GM21528 (cell line): Measurements from ENCODE around the gene CAMK2A.

Experiments
- ATAC-seq: cut with Tn5 transposase; IDR thresholded peaks from one replicate; pipeline ENCODE4 v1.9.1; 2021; ENCODE audit warnings: mild to moderate bottlenecking, moderate library complexity; ENCODE audit not compliant: unreplicated experiment, low FRiP score

The CAMK2A gene

DNA sequence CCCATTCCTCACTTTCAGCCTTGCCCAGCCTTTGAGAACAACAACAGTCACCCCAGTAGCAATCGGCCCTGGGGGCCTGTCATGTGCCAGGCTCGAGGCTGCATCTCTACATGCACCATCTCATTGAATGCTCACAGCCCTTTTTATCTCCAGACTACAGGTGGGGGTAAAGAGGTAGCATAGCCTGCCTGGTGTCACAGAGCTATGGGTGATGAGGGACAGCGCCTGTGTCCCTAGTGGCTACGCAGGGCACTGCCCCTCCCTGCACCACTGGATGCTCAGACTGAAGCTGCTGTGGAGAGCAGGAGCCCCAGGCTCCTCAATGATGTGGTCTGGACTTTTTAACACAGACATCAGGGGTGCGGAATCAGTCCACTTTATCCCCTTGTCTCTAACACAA is 2.8 kb downstream of the CAMK2A start:
- ATAC-seq = no peak

DNA sequence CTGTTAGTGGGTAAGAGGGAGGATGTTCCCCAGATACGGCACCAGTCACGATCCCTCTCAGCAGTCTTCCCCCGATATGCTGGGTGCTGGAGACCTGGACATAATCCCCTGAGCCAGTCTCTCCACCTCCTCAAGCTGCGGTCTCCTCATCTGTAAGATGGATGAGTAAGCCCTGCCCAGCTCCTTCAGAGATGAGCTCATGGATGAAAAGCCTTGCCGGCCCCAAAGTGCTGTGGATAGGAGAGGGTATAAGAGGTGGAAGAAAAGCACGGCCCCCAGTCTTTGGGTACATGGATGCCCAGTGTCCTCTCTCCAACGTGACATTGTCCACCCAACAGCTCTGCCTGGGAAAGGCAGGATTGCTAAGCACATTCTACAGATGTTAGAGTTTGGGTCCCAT is 4.5 kb downstream of the CAMK2A start:
- no peak for ATAC-seq

GRCh38 chr5:150284311-150284710 is 5.3 kb downstream of the CAMK2A start:
- no peak for ATAC-seq

DNA sequence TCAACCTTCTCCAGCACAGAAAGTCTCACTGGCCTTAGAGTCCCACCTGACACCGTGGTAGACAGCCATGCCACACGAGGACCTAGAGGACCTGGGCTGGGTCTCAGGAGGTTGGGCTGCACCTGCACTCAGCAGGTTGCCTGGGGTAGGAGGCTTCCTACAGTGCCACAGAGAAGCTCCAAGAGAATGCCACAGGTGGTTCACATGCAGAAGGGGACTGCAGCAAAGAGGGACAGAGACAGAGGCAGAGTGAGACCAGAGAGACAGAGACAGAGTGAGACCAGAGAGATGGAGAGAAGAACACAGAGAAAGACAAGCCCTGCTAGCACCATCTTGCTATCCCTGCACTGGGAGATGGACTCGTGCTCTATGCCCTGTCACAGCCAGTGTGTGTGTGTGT is 5.7 kb downstream of the CAMK2A start:
- no peak for ATAC-seq

GRCh38 chr5:150281987-150282386 is 7.6 kb downstream of the CAMK2A start:
- ATAC-seq = no peak

DNA sequence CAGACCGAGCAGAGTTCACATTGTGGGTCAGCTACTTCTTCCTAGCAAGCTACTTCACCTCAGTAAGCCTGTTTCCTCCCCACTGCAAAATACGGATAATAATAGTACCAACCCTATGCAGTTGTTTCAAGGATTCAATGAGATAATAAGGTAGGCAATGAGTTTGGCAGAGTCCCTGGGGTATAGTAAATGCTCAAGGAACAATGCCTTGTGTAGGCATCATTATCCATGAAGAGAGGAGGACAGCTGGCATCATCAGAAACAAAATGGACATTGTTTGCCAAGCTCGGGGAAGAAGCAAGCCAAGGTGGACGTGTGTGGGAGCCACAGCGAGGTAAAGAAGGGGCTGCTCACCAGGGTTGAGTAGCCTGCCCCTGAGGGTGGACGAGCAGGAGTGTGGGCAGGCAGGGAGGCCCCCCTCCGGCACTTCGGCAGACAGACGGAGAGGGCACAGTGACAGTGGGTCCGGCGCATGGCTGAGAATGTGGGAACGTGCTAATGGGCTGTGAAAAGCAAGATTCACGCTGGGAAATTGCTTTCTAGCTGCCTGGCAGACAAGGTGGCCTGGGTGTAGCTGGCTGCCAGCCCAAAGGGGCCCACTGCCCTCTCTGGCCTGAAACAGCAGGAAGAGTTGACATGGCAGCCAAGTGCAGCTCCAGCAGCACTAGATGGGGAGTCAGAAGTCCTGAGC is 10.1 kb downstream of the CAMK2A start:
- no peak for ATAC-seq

GRCh38 chr5:150278916-150279315 is 10.7 kb downstream of the CAMK2A start:
- ATAC-seq = no peak

GRCh38 chr5:150278046-150278730 is 11.4 kb downstream of the CAMK2A start:
- no peak for ATAC-seq

GRCh38 chr5:150277043-150277442 is 12.5 kb downstream of the CAMK2A start:
- no peak for ATAC-seq

DNA sequence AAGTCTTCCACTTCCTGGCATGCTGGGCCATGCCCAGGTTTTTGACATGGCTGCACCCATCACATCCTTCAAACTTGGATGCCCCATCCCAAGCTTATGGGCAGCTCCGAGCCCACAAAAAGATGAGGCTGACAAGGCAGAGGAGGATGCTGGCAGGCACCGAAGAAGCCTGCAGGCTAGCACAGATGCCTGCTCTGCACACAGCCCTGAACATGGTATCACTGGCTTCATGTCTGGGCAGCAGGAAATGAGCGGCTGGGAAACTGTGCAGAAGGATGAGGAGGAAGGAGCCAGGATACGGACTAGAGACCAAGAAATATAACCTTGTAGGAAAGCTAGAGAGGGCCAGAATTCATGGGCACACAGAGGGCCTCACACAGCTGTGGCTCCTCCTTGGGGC is 14.8 kb downstream of the CAMK2A start:
- ATAC-seq = no peak

DNA sequence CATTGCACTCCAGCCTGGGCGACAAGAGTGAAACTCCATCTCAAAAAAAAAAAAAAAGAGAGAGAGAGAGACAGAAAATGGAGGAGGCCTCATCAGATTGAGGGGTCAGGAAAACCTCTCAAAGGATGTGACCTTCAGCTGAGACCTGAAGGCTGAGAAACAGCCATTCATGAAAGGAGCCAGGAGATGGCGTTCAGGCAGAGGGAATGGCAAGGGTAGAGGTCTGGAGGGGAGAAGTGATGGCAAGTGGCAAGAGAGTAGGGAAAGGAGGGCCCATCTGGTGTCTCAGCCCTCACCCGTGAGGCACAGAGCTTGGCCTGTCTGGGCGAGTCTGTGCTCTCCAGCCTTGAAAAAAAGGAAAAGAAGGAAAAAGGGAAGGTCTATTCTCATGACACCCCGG is 17.0 kb downstream of the CAMK2A start:
- ATAC-seq = no peak

DNA sequence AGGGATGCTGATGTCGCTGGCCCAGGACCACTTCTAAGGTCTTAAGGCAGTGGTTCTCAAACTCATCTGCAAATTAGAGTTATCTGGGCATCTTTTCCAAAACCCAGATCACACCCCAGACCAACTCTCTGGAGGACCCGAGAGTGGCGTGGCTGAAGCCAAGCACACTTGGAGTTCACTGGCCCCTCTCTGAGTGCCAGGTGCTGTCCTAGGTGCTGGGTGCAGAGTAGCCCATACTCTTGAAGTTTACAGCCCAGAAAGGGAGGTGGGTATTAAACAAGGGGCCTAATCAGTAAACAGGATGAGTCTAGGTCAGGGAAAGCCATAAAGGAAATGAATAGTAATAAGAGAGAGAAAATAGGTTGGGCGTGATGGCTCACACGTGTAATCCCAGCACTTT is 17.6 kb downstream of the CAMK2A start:
- ATAC-seq = no peak

GRCh38 chr5:150271296-150271692 is 18.3 kb downstream of the CAMK2A start:
- no peak for ATAC-seq

DNA sequence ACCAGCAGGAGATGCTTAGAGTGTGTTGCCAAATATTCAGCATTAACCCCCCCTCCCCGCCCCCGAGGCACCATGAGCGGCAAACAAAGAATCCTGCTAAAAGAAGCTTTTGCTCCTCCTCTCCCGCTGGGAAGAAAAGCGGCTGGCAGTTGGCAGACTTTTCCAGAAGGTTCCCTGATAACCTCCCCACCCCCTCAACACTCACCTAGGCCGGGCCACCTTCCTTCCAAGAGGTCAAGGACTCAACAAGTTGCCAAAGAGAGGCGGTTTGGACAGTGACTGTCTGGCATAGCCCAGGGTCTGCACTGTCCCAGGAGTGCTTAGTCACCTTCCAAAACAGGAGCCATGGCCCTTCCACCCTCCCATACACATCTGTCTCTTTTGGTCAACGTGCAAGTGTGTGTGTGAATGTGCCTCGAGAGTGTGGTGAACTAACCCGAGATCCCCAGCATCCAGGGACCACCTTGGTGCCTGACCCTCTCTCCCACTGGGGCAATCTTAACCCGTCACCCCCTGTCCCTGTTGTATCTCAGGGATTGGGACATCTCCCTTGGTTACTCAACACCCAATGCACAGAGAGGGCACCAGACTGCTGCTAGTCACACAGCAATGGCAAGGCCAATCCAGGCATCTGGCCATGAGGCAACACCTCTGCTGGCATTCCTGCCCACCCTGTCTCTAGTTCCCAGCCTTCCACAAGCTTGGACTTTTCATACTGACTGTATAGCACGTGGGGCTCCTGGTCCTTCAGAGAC is 18.9 kb downstream of the CAMK2A start:
- no peak for ATAC-seq

GRCh38 chr5:150266871-150267291 is 22.7 kb downstream of the CAMK2A start:
- no peak for ATAC-seq

GRCh38 chr5:150265870-150266383 is 23.6 kb downstream of the CAMK2A start:
- no peak for ATAC-seq

GRCh38 chr5:150264667-150265603 is 24.6 kb downstream of the CAMK2A start:
- no peak for ATAC-seq

DNA sequence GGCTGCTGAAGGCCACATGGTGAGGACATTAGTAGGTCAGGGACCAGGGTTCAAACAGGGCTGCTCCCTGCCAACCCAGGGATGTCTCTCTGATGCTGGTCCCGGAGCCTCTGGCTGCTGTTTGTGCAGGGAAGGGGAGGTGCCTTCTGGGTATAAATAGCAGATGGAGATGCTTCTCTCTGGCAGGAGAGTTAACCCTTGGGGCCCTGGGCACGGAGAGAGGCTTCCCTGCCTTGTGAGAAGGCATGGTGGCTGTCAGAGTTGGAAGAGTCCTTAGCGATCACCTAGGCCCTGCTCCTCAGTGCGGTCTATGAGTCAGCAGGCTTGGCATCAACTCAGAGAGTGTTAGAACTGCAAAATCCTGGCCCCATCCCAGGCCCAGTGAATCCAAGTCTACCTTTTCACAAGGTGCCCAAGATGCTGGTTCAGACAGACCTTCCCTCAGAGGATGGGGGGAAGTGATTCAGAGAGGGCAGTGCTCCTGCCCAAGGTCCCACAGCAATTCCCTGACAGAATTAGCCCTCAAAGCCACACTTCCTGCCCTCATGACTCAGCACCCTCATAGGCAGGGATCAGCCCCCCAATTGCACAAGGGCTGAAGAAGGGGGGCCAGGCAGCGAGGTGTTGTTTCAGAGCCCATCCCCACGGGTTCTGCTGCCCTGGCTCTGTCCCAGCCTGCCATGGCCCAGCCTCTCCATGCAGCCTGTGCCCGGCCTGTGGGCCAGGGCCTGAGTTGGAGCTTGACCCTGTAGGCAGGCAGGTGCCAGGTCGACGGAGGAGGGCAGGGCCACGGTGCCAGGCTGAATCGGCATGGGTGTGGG is 25.6 kb downstream of the CAMK2A start:
- ATAC-seq = no peak

DNA sequence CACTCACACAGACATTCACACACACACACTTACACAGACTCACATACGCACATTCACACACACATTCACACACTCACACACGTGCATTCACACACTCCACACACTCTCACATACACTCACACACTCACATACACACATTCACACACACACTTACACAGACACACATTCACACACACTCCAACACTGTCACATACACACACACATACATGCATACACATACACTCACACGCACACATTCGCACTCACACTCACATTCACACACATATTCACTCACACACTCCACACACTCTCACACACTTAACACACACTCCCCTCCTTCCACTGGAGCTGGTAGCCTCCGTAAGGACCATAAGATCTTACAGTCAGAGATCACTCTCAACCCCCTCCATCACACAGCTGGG is 26.2 kb downstream of the CAMK2A start:
- no peak for ATAC-seq
